Inflammatory macrophage (primary cell): Measurements from ENCODE around the gene GP1BB.

Source experiments
- DNase-seq, 2 donors: peaks; one replicate each; pipeline ENCODE4 v3.0.0-alpha.2; 2020 to 2022

Gene GP1BB

DNA sequence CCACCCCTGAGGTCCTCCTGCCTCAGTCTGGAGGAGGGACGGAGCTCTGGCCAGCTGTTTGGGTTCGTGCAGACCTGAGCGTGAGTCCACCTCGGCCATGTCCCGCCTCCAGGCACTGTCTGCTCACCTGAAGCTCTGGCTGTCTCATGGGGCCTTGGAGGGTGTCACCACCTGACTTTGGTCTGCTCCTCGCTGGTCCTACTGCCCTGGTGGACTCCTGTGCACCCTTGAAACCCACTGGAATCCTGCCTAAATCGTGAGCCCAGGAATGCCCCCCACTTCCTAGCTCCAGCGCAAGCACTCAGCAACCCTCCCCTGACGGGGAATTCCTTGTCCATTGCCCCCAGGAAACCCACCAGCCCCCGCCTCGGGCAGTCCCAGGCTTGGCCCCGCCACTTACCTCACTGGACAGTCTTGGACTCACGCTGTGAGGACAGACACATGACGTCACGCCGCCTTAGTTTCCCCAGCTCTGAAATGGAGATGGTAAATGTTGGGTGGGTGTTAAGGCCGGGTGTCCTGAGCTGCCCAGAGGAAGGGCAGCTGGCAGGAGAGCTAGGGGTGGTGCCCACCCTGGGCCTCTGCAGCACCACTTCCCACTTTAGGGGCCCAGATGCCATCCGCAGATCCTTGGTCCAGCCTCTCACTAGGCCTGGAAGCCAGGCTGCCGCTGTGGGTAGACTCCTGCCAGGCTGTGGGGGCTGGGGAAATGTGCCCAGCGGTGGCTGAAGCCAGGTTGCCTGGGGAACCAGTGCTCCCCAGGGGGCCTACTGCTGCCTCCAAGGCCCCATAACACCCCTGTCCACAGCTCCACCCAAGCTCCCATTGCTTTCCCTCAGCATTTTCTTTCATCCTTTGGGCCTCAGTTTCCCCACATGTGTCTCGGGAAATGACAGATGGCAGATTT, 19.1 kb downstream of the GP1BB start:
- DNase-seq = no peak

DNA sequence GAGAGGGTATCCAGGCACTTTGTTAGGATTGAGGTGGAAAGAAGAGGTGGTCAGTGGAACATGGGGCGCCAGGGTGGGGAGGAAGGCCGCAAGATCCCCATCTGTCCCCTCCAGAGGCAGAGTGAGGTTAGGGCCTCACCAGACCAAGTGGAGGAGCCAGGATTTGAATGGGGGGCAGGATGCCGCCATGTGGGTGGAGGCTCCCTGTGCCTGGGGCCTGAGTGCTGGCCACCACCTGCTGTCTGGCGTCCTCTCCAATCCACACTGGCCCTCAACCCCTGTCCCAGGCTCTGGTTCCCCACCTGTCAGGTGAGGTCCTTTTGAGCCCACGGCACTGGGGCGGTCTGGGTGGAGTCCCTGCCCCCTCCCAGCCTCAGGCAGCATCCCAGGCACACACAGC, 19.7 kb downstream of the GP1BB start:
- DNase-seq = no peak

DNA sequence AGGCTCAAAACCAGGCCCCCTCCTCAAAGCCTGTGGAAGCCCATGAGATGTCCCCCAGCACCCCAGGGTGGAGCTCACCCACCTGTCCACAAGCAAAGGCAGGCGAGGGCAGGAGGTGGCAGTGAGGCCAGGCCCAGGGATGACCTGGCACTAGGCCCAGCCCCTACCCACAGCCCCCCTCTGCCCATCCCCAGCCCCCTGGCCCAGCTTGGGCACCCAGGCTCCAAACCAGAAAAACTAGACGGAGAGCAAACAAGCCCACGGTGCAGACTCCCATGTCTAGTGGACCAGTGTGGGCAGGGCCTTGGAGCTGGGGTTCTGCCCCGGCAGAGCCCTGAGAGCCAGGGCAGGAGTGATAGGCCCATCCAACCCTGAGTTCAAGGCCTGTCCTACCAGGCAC, 20.3 kb downstream of the GP1BB start:
- DNase-seq = no peak

DNA sequence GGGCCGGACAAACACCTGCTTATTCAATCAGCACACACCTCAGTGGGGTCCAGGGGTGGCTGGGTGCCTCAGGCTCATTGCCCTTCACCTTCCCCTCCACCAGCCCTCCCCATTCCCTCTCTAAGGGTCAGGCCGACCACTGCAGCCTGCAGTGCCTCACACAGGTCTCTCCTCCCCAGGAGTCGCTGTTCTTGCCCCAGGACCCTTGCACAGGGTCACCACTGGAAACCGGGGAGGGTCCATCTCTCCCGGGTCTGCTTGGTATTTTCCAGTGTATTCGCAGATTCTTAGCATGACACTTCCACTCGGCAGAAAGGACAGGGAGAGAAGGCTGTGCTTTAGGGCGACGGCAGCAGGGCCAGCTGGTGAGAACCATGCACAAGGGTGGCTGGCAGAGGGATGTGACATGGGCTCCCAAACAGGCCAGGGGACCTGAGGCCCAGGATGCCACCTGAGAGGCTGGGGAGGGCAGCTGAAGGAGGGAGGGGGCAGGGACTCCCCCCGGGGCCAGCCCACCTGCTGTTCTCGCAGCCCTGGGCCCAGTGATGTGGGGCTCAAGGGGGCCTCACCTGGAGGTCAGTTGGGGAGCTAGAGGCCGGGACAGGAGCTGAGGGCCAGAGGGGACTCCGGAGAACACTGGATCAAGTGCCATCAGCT, 21.1 kb downstream of the GP1BB start:
- no peak for DNase-seq

DNA sequence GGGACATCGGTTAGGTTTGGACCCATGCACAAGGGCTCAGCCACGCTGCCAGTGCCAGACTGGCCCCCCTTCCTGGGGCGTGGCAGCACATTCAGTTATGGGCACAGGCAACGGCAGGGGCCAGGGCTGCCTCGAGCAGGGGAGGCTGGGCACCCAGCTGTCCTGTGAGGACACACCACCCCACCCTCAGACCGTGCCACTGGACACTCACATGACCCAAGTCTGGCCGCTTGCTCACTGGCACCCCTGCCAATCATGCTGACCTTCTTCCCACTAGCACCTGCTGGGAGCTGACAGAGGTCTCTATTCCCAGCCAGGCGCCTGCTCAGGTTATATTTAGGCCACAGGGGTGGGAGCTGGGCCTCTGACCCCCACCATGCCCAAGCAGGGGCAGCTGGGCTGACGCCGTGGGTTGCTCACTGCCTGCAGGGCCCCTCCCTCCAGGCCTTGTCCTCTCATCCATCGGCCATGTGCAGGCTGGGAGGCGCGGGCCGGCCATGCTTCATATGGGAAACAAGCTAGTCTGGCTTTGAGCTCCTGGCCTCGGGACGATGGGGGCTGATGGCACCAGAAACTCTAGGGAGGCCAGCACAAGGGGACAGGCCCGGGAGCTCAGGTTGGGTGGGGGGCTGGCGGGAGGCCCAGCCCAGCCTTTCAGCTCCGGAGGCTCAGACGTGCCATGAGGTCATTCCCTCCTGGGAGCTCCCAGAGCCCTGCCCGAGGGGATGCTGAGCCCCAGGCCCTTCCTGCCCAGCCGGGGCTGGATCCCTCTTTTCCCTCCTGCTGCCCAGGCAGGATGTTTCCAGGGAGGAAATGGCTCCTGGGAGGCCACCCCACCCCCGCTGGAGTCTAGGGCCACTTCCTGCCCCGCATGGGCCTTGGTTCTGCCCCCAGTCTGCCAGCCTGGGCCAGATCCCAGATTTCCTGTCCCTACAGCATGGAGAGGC, 22.1 kb downstream of the GP1BB start:
- DNase-seq = no peak

DNA sequence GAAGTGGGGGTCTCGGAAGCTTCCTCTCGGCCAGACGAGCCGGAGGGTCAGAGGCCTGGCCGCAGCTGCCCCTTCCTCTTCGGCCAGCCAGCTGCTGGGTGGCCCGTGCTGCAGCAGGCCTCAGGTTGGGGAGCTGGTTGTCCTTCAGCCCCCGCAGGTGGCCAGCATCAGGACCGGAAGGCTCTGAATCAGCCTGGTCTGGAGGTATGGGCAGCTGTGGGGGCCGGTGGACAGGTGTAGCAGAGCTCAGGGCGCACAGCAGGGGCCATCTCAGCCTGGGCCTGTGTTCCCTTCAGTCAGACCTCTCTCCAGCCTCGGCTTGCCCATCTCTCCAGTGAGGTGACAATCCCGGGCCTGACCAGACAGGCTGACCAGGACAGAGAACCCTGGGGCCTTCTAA, 23.4 kb downstream of the GP1BB start:
- DNase-seq = no peak

DNA sequence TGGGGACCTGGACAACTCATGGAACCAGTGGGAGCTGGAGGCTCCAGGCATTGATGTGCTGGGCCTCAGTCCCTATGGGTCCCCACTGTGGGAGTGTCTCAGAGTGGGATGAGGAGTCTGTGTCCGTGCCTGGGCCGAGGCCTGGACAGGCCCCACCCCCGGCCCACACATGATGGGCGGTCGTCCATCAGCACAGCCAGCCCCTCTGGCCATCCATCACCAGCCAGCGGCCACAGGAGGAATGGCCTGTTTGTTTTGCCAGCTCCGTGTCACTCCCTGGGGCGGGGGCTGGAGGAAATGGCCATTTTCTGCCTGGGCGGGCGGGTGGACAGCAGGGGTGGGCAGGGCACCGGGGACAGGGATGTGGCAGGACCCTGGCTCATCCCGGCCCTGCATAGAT, 24.2 kb downstream of the GP1BB start:
- no peak for DNase-seq

DNA sequence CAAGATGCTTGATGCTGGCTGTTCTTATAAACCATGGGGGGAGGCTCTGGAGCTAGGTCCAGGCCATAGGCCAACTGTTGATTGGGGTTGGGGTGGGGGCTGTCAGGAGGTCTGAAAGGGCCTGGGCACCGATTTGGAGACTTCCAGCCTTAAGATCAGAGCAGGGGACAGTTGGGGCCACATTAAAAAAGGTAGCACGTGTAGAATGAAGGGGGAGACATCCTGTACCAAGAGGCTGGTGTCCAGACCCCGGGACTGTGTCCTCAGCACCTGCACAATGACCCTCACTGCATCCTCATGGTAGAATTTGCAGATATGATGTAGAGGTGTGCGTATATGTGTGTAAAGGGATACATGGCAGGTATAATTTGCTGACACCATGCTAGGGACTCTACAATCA, 24.8 kb downstream of the GP1BB start:
- no peak for DNase-seq

DNA sequence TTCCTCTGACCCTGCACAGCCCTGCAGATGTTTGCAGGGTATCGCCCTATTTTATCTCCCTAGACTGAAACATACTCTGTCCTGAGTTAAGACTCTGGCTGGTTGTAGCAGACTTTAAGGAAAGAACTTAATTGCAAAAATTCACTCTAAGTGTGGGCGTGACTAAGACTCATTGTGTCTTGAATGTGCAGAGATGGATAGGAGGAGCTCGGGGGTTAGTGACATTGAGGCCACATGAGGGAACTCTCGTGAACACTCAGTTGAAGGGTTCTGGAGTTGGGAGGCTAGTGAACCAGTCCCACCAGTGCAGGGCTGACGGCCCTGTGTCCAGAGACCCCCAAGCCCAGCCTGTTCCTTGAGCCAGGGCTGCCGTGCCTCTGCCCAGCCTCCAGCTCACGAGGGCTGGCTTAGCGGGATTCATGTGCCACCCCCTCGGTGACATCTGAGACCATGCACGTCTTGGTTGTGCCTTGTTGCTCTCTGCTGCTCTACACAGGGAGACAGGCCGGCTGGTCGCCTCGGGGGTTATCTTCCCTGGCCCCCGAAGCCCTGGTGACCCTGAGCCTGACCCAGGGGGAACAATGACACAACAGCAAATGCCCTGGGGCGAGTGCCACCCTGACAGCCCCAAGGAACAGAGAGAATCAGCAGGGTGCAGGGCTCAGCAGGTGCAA, 25.8 kb downstream of the GP1BB start:
- DNase-seq = no peak

DNA sequence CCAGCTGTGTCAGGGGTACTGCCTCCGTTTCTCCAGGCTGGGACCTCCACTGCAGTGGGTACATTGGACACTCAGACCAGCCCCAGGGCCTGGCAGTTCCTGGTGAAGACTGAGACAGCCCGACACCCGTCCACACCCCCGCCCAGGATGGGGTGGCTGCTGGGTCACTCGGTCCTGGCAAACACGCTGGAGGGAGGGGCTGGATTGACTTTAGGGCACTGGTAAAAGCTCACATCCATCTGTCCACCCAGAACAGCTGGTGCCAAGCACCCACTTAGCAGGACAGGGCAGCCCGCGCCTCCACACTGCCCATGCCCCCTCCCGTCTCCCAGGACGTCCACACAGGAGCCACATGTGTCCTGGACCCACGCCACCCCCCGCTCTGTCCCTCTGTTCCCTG, 26.5 kb downstream of the GP1BB start:
- no peak for DNase-seq

DNA sequence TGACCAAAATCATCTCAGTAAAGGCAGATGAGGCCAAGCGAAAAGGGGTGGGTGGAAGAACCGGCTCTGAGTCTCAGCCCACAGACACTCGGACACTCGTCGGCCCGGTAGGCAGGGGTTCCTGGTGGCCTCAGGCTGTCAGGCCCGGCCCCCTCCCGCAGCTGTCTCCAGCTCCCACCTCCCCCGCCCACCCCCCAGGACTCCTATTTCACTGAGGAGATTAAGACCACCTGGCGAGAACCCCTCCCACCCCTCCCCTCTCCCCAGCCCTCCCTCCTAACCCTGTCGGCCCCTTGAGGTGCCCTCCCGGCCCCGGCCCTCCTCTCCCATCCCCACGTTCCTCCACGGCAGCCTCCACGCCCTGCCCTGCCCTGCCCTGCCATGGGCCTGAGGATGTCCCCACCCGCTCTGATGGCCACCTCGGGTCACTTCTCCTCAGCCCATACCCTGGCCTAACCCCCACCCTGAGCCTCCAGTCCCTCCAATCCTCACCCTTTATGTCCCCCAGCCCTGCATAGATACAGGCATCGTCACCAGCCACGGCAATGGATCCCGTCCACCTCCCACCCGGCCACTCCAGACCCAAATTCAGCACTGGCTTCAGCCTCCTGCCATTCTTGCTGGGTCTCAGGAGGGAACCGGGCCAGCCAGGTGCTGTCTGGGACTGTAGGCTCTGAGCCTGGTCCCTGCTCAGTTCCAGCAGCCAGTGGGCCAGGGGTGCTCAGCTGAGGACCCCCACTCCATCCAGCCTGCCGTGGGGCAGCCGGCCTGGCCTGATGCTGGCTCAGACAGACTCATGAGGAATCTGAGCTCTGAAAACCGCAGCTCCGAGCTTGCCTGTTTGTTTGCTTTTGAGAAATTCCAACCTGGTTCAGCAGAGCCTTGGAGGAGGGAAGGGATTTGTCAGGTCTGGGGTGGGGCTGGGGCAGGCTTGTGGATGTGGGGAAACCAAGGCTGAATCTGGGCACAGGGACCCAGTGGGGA, 27.5 kb downstream of the GP1BB start:
- no peak for DNase-seq

DNA sequence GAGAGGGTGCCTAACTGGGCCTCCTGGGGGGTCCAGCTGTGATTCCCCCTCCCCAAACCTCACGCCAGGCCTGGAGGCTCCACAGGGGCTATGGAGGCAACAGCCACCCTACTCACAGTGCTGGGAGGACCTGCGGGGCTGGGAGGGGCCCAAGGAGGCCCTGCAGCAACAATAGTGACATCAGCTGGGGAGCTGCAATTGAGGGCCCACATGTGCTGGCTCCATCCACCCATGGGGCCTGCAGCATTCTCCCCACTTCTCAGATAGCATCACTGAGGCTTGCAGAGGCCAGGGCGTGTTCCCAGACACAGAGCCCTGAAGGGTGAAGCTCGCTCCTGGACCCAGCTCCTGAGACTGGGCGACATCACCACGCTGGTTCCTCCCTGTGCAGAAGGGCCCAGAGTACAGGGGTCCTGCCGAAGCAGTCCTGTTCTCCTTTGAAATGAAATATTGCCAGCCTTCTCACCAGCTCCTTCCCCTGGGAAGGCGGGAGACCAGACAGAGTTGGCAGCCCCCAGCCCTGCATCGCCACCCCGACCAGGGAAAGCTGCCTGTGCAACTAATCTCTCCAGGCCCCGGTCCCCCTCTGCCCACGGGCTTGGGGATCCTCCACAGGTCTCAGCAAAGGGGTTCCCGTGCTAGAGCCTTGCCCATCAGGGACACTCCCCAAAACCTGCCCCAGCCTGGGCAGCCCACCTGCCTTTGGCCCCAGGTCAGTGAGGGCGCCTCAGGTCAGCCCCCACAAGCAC, 28.3 kb downstream of the GP1BB start:
- no peak for DNase-seq

DNA sequence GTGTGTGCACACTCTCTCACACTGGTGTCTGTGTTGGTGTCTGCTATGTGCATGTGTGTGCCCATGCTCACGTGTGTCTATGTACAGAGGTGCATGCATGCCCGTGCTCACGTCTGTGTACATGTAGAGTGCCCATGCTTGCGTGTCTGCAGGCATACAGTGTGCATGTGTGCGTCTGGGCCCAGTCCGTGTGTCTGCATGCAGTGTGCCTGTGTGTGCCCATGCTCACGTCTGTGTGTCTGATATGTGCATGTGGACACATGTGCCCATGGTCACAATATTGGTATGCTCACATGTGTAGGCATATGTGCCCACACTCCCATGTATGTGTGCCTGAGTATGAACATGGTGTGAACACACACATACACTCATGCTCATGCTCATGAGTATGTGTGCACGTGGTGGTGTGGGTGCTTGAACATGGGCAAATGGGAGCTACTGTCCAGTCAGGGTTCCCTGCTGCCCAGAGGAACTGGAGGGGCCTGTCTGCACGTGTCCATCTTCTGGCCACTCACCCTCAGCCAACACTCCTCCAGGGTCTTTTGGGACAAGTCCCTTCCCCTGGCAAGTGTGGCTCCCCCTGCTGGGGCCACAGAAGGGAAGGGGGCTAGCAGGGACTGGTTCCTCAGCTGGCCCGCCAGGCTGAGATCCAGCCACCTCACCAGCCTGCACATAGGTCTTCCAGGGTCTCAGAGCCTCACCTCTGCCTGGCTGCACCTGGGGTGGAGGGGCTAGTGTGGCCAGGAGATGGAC, 29.9 kb downstream of the GP1BB start:
- DNase-seq = no peak

DNA sequence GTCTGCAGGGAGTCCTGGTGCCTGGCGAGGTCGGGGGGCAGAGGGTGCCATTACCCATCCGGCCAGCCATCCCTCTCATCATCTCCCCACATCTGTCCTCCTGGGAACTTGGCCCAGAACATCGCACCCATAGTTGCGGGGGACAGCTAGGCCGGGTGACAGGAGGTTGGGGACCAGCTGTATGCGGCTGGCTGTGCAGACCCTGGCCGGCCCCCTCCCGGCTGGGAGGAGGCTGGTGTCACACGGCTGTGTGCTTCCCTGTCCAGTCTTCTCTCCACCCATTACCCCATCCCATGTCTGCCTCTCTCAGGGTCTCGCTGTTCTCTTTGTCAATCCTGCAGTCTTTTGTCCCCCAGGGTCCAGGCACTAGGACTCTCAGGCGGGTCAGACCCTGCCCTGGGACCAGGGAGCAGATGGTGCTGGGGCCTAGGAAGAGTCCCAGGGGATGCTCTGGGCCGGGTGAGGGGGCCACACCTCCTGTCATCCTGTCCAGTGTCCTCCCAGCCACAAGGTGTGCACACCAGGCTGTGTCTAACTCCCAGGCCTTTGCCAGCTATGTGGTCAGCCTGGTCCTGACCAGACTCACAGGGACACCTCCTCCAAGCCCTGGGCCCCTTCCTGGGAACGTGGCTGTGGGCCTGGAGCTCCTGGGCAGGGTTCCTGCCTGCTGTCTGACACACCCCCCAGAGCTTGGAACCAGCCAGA, 30.8 kb downstream of the GP1BB start:
- no peak for DNase-seq

DNA sequence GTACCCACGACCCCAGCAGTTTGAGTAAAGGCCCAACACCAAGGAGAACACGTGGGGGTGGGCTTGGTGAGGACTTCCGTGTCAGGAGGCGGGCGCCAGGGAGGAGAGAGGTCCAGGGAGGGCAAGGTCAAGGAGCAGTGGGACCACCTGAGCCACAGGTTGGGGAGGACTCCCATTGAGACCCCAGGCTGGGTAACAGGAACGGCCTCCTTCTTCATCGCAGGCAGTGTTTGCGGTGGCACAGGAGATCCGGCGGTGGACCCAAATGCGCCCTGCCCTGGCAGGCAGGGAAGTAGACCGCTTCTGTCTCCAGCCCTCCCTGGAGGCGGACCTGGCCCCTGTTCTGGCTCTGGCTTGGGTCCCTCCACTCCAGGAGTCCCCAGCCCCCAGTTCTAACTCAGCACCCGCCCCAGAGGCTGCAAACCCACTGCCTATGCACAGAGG, 31.4 kb downstream of the GP1BB start:
- DNase-seq = no peak

DNA sequence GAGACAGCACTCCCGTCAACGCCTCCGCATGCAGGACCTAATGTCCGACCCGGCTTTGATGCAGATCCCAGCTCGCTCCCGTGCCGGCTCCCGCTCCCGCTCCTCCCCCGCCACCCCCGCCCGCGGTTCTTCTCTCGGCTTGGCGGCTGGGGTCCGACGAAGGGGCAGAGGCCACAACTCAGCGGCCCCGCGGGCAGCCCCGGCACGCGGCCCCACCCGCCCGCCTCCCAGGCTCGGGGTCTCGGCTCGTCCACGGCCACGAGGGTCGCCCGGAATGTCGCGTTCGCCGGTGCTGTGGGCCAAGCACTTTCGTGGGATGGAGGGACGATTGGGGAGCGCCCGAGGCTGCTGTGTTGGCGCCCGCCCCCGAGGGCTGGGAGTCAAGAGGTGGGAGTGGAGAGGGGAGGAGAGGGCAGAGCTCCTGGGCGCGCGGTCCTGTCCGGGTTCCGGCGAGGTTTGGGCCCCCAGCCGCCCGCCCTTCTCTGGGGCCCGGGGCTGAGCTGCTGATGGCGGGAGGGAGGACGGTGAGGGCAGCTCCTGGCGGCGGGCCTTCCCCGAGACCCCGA, 31.9 kb downstream of the GP1BB start:
- no peak for DNase-seq

DNA sequence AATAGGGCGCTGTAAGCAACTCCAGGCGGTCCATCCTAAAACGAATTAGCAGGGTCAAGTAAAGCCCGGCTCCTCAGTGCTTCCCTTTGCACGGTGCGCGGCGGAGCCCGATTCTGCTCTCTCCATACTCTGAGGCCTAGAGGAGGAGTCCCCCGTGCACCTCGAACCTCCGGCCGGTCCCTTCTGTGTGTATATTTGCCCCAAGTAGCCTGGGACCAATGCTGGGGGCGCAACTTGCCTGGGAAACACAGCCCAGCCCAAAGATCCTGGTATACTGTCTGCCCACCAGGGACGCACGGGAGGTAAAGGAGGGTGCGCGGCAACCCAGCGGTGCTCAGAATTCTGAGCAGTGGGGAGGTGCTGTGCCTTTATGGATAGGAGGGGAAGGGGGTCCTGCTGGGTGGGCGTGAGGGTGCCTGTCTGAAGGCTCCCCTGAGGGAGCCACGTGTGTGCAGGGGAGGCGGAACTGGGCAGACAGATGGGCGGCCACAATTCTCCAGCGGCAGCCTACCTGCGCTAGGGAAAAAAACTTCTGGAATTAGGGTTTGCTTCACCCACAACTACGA, 32.5 kb downstream of the GP1BB start:
- DNase-seq = no peak
